Bronchus fibroblast of lung (primary cell): ENCODE results near the gene STK35. TPM values are rescaled to one million over a fixed set of nuclear protein-coding genes. Genes with fewer than 3 reads are reported as not detected.

ENCODE experiments used
- total RNA-seq: library from RNA; depleted of rRNA; stranded (reverse); fragments of >200 nt; gene quantifications from 2 replicates; pipeline ENCODE4 v1.2.3, GENCODE V29; 2015

STK35 gene
- total RNA-seq: 11.3 and 15.5 TPM in 2 replicates

DNA sequence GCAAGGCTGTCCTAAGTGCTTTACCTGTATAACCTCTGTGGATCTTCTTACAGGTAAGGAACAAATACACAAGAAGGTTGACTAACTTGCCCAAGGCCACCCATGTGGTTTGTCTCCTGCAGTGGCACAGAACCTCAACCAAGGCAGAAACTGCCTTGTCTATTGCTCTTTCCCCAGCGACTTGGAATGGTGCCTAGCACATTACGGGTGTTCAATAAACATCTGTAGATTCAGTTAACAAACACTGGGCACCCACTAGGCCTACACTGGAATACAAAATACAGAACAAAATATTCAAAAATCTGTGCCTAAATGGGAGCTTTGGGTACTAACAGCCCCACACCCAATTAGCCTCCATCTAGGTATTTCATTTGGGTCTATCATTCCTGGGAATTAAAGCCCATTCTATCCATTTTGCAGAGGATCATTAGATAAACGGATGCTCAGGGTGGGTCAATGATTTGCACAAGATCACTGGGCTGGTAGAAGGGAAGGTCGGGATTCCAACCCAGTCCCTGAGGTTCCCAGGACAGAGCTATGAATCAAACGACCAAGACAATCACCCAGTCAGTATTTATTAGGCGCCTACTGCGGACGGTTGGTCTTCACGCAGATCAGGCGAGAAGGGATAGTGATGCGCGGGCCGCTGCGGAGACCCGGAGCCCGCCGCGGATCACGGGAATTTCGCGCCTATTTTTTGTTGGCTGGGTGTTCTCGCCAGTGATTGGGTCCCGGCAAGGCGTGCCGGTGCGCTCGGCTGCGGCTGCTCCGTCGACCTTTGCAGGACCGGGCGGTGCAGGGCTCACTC, at the start of gene STK35:
Gene STK35 (plus strand): TSS at position 771 of the 808 bp plus-strand sequence. CDS start 55 bp downstream, outside the sequence.

Other genes with a start within 250 kb of the STK35 start
- 14.1 and 16.9 TPM in 2 replicates for gene SIRPA, start 206.4 kb upstream of the STK35 start, total RNA-seq
- not detected in 2 replicates for gene PDYN, start 107.8 kb upstream of the STK35 start, total RNA-seq
- not detected in 2 replicates for gene TGM3, start 194.2 kb downstream of the STK35 start, total RNA-seq